D721Med (cell line): ENCODE results near the gene DIP2B.

Experiments
- DNase-seq: peaks from one replicate; pipeline ENCODE4 v3.0.0; 2011; ENCODE audit warnings: low spot score; ENCODE audit not compliant: insufficient read length
- FAIRE-seq: peaks from 2 replicates; lab custom pipeline; 2011; peaks lifted over from hg19 to GRCh38; lab: Jason Lieb, UNC
- CTCF ChIP-seq: IDR thresholded peaks from 2 replicates; pipeline ENCODE4 v1.5.1; 2012; ENCODE audit warnings: mild to moderate bottlenecking, control low read depth; ENCODE audit not compliant: insufficient read depth; ENCODE audit errors: missing control alignments

Gene DIP2B

GRCh38 chr12:50659260-50659659 lies 154.5 kb downstream of the DIP2B start:
- DNase-seq (no peak), FAIRE-seq (no peak)
- no peak for TF ChIP-seq CTCF

GRCh38 chr12:50659690-50660424 lies 155.1 kb downstream of the DIP2B start:
- TF ChIP-seq CTCF, result no peak
- FAIRE-seq, result no peak
- no peak for DNase-seq

GRCh38 chr12:50660425-50660822 lies 155.6 kb downstream of the DIP2B start:
- no peak for TF ChIP-seq CTCF
- no peak for FAIRE-seq
- DNase-seq, result no peak

- DNase-seq (no peak), FAIRE-seq (no peak)
- TF ChIP-seq CTCF, result no peak
Measured at GRCh38 chr12:50661300-50662115, 156.7 kb downstream of the DIP2B start.

- DNase-seq (no peak), FAIRE-seq (no peak)
- no peak for TF ChIP-seq CTCF
Measured at GRCh38 chr12:50662116-50662510, 157.3 kb downstream of the DIP2B start.

- FAIRE-seq, result no peak
- no peak for TF ChIP-seq CTCF
- DNase-seq, result no peak
Measured at GRCh38 chr12:50665170-50665569, 160.4 kb downstream of the DIP2B start.

GRCh38 chr12:50665609-50666008 lies 160.8 kb downstream of the DIP2B start:
- no peak for FAIRE-seq
- no peak for DNase-seq
- no peak for TF ChIP-seq CTCF
